HG02870 (cell line): ENCODE data around the gene PLLP.

Experiments used
- ATAC-seq: cut with Tn5 transposase; IDR thresholded peaks from one replicate; pipeline ENCODE4 v1.9.1; 2021; ENCODE audit warnings: mild to moderate bottlenecking, moderate library complexity; ENCODE audit not compliant: unreplicated experiment

The PLLP gene

GRCh38 chr16:57303021-57303909 lies 18.8 kb upstream of the PLLP start:
- ATAC-seq = no peak

GRCh38 chr16:57301126-57301817 lies 16.8 kb upstream of the PLLP start:
- no peak for ATAC-seq

GRCh38 chr16:57300387-57301125 lies 16.1 kb upstream of the PLLP start:
- ATAC-seq = peak; percentile 75

- ATAC-seq = peak; percentile 50
Measured at GRCh38 chr16:57299719-57300386, 15.4 kb upstream of the PLLP start.

GRCh38 chr16:57299009-57299718 lies 14.7 kb upstream of the PLLP start:
- peak; percentile 13 for ATAC-seq

- no peak for ATAC-seq
Measured at GRCh38 chr16:57297856-57298255, 13.4 kb upstream of the PLLP start.

- no peak for ATAC-seq
Measured at GRCh38 chr16:57289391-57290257, 5.2 kb upstream of the PLLP start.

GRCh38 chr16:57285379-57285778 lies 907 bp upstream of the PLLP start:
- no peak for ATAC-seq

GRCh38 chr16:57284952-57285363 lies 486 bp upstream of the PLLP start:
- no peak for ATAC-seq

GRCh38 chr16:57283959-57284208 lies 588 bp downstream of the PLLP start:
- ATAC-seq = no peak

- no peak for ATAC-seq
Measured at GRCh38 chr16:57283214-57283958, 1.1 kb downstream of the PLLP start.

- no peak for ATAC-seq
Measured at GRCh38 chr16:57282510-57283213, 1.8 kb downstream of the PLLP start.

GRCh38 chr16:57281791-57282190 lies 2.7 kb downstream of the PLLP start:
- no peak for ATAC-seq

- ATAC-seq = no peak
Measured at GRCh38 chr16:57279780-57280638, 4.5 kb downstream of the PLLP start.

GRCh38 chr16:57278494-57278893 lies 6.0 kb downstream of the PLLP start:
- ATAC-seq = no peak

- ATAC-seq = no peak
Measured at GRCh38 chr16:57277586-57277985, 6.9 kb downstream of the PLLP start.

GRCh38 chr16:57276596-57276995 lies 7.9 kb downstream of the PLLP start:
- no peak for ATAC-seq
